ENCODE measurements around the gene PTRH1.

The PTRH1 gene

DNA sequence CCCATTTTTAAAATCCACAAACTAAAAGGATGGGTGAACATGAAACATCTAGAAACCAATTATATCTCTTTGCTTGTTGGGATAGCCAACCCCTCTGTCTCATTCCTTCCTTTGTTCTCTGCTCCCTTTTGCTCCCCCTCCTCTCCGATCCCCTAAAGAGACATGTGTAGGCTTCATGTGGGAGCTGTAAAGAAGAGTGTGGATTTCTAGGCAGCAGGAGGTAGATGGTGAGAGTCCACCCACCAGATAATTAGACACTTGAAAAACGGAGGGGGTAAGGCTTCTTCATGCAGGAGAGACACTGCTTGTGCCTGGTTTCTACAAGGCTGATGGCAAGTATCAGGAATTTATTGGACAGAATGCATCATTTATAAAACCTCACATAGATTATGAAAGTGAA, 36.0 kb downstream of the PTRH1 start:
- H3K27ac ChIP-seq: no peak overlapping the region
- H3K27me3 ChIP-seq: no peaks in the 10 kb centered on the region
- H3K4me2 ChIP-seq: no peak overlapping the region
- no peak overlapping the region for H3K4me3 ChIP-seq
- peaks cover 13 to 91% (median 54%) of the 10 kb centered on the region in 11 experiments; a peak in 18 of 22 replicates for H3K36me3 ChIP-seq
- H3K4me1 ChIP-seq: peaks cover 0 to 16% (median 0%) of the 10 kb centered on the region in 10 experiments; a peak in 6 of 20 replicates
- TF ChIP-seq Cebpa-rat (IDR thresholded peaks at IDR 0.05): no peak
- H3K9me3 ChIP-seq (replicated peaks in 1 of 11): no peaks in the 10 kb centered on the region
- no peak overlapping the region for H3K9ac ChIP-seq
- H4K20me1 ChIP-seq: no peaks in the 10 kb centered on the region; a peak in 1 of 22 replicates

DNA sequence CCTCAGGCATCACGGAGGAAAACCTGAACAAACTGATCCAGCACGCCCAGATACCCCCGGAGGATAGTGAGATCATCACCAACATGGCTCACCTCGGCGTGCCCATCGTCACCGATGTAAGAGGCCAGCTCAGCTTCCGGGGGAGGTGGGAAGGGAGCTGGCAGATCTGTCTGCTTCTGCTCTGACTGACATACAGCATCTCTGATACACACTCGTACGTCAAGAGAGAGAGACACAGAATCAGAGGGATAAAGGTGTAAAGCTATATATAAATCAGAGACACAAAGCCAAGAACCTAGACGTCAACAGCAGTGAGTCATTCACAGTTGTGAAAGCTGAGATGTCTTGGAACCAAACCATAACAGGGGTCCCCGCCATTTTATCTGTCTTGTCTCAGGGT, 38.8 kb downstream of the PTRH1 start:
- H3K4me2 ChIP-seq: no peak overlapping the region
- no peaks in the 10 kb centered on the region for H3K9me3 ChIP-seq (replicated peaks in 1 of 11)
- H3K4me3 ChIP-seq: no peak overlapping the region
- no peak overlapping the region for H3K9ac ChIP-seq
- H3K27me3 ChIP-seq: no peaks in the 10 kb centered on the region
- peaks cover 0 to 18% (median 0%) of the 10 kb centered on the region in 10 experiments; a peak in 6 of 20 replicates for H3K4me1 ChIP-seq
- H3K36me3 ChIP-seq: peaks cover 0 to 89% (median 49%) of the 10 kb centered on the region in 11 experiments; a peak in 16 of 22 replicates
- H3K27ac ChIP-seq: no peak overlapping the region
- no peaks in the 10 kb centered on the region; a peak in 2 of 22 replicates for H4K20me1 ChIP-seq
- TF ChIP-seq Cebpa-rat (IDR thresholded peaks at IDR 0.05): no peak

DNA sequence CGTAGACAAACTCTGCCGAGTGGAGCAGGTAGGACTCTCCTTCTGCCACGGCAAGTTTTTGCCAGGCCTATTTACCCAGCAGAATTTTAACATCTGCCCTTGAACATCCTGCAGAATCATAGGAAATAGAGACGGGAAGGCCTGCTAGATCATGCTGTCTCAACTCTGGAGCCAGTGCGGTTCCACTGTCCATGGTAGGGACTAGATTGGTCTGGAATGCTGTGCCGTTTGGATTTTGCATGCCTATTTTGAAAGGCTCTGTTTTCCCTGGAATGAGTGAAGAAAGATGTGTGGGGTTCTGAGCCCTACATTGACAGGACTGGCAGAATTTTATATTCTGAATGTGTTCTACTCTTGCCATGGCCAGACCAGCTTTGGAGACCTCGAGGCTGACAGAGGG, 42.2 kb downstream of the PTRH1 start:
- Histone ChIP-seq H3K27ac (no peak overlapping the region), H3K9me3 (replicated peaks in 1 of 11) (no peaks in the 10 kb centered on the region), H3K27me3 (no peaks in the 10 kb centered on the region), H3K9ac (no peak overlapping the region), H3K36me3 (peaks cover 0 to 79% (median 36%) of the 10 kb centered on the region in 11 experiments; a peak in 16 of 22 replicates), H4K20me1 (peaks cover 0 to 6% (median 0%) of the 10 kb centered on the region in 11 experiments; a peak in 1 of 22 replicates), H3K4me2 (no peak overlapping the region), H3K4me3 (no peak overlapping the region), H3K4me1 (peaks cover 0 to 9% (median 0%) of the 10 kb centered on the region in 10 experiments; a peak in 5 of 20 replicates)
- no peak for TF ChIP-seq Cebpa-rat (IDR thresholded peaks at IDR 0.05)

DNA sequence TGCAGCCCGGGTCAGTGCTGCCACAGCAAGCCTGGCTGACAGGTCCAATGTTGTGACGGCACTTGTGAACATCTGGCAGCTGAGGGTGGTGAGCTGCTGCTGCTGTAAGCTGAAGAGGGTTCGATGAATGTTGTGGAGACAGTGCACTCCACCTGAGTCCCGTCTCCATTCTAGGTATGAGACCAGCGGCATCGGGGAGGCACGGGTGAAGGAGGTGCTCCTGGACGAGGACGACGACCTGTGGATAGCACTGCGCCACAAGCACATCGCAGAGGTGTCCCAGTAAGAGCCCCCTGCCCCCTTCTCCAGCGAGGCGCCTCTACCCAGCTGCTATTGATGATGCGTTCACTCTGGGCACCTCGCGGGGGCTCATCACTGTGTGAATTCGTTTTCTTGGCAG, 47.6 kb downstream of the PTRH1 start:
- H3K27me3 ChIP-seq: no peaks in the 10 kb centered on the region
- H3K9ac ChIP-seq: no peak overlapping the region
- TF ChIP-seq Cebpa-rat (IDR thresholded peaks at IDR 0.05): no peak
- no peak overlapping the region for H3K27ac ChIP-seq
- H3K4me1 ChIP-seq: no peaks in the 10 kb centered on the region; a peak in 1 of 20 replicates
- no peak overlapping the region for H3K4me2 ChIP-seq
- H4K20me1 ChIP-seq: peaks cover 0 to 6% (median 0%) of the 10 kb centered on the region in 11 experiments; a peak in 1 of 22 replicates
- H3K4me3 ChIP-seq: no peak overlapping the region
- peaks cover 13 to 74% (median 37%) of the 10 kb centered on the region in 11 experiments; a peak in 18 of 22 replicates for H3K36me3 ChIP-seq
- no peaks in the 10 kb centered on the region for H3K9me3 ChIP-seq (replicated peaks in 1 of 11)

DNA sequence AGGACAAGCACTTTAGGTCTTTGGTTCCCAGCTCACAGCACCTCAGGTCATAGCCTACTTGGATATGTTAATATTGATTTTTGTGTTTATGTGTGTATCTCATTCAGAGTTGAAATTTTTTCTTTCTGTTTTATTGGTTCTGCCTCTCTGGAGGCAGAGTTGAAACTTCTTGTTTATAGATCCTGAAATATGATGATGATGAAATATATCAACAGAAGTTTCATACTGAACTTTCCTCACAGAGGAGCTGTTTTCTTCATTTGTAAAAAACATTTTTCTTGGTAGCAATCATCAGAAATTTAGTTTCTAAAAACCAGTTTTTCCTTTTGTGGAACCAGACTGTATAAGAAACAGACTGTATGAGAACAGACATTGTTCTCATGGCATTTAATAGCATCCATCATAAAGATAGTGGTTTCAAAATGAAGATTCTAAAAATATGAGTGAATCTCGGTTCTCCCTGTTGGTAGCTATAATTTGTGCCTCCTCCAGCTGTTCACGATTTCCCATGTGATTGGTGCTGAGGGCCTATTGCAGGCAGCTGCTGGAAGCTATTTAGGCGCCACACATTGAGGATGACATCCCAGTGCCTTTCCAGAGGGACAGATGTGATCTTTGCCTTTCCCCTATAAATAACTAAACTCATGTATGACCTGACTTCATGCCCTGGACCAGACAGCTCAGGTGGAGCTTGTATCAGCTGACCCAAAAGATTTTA, 48.2 kb downstream of the PTRH1 start:
- Histone ChIP-seq H3K27me3 (no peaks in the 10 kb centered on the region), H3K4me1 (no peaks in the 10 kb centered on the region; a peak in 1 of 20 replicates), H3K36me3 (peaks cover 10 to 73% (median 34%) of the 10 kb centered on the region in 11 experiments; a peak in 18 of 22 replicates), H3K4me3 (no peak overlapping the region), H3K9ac (no peak overlapping the region), H3K4me2 (no peak overlapping the region), H4K20me1 (peaks cover 0 to 6% (median 0%) of the 10 kb centered on the region in 11 experiments; a peak in 1 of 22 replicates), H3K9me3 (replicated peaks in 1 of 11) (no peaks in the 10 kb centered on the region), H3K27ac (no peak overlapping the region)
- no peak for TF ChIP-seq Cebpa-rat (IDR thresholded peaks at IDR 0.05)

DNA sequence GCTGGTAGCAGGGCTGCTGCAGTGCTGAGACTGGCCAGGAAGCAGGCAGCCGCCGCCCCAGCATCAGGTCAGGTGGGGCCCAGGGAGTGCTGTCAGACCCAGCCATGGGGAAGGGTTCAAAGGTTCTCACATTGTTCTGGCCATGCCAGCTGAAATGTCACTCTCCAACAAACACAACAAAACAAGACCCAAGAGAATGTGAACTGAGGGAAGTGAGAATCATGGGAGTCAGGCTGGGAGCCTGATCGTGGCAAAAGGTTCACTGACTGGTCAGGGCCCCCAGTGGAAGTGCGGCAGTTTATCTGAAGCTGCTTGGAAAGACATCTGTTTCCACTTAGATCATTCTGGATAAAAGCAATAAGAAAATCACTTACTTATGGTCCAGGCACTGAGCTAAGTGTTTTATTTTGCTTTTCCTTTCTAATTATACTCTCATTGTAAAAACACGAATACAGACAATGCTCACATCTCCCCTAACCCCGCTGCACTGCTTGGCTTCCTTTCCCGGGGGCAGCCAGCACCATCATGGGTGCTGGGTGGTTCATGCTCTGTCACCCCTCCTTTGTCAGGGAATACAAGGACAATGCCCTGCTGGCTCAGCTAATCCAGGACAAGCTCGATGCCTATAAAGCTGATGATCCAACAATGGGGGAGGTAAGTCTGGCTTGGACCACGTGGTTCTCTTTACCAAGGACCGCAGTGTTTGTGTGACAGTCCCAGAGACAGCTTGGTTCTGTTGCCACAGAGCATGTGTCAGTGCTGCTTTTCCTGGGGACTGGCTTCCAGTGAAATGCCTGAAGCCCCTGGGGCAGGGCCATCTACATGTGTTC, 50.6 kb downstream of the PTRH1 start:
- Histone ChIP-seq H3K27ac (no peak overlapping the region), H3K36me3 (peaks cover 7 to 67% (median 25%) of the 10 kb centered on the region in 11 experiments; a peak in 17 of 22 replicates), H3K27me3 (no peaks in the 10 kb centered on the region), H3K4me1 (peaks cover 0 to 4% (median 0%) of the 10 kb centered on the region in 10 experiments; a peak in 1 of 20 replicates), H4K20me1 (no peaks in the 10 kb centered on the region; a peak in 1 of 22 replicates), H3K4me2 (no peak overlapping the region), H3K9me3 (replicated peaks in 1 of 11) (no peaks in the 10 kb centered on the region), H3K9ac (no peak overlapping the region; a peak in 1 of 22 replicates), H3K4me3 (no peak overlapping the region)
- no peak for TF ChIP-seq Cebpa-rat (IDR thresholded peaks at IDR 0.05)

DNA sequence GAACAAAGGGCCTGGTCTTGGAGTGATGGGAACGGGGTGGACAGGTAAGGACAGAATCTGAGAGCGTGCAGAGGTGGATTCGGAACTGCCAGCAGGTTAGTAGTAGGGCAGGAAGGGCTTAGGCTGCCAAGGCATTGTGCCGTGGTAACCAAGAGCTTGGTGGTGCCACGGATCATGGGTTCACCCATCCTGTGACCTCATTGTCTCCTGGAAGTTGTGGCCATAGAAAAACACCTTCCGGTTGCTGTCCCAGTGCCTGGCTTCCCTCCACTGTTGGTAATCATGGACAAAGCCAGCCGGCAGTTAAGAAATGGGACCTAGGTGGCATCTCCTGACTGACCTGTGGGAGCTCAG, 51.2 kb downstream of the PTRH1 start:
- Histone ChIP-seq H3K36me3 (peaks cover 7 to 69% (median 25%) of the 10 kb centered on the region in 11 experiments; a peak in 17 of 22 replicates), H3K9ac (no peak overlapping the region), H3K4me1 (peaks cover 0 to 4% (median 0%) of the 10 kb centered on the region in 10 experiments; a peak in 1 of 20 replicates), H3K9me3 (replicated peaks in 1 of 11) (no peaks in the 10 kb centered on the region), H3K27me3 (no peaks in the 10 kb centered on the region), H3K27ac (no peak overlapping the region), H3K4me3 (no peak overlapping the region), H4K20me1 (no peaks in the 10 kb centered on the region; a peak in 1 of 22 replicates), H3K4me2 (no peak overlapping the region)
- TF ChIP-seq Cebpa-rat (IDR thresholded peaks at IDR 0.05): no peak

All from BLaER1 treated with 17β-estradiol and CSF1 and Interleukin-3, amounts not matched to agents 10 nM and 100 nM (cell line).